Esophagus muscularis mucosa (tissue), 4 donors: ENCODE measurements around the gene B3GNT5.

Experiments used
- CTCF ChIP-seq, 3 experiments: fragments of 200-600 bp in 2 of 3; fragments of 450-650 bp in 1 of 3; sonication (generic) in 2 of 3; IDR thresholded peaks; one replicate each; pipeline ENCODE4 v1.5.1; 2017 to 2019; ENCODE audit warnings: antibody characterized with exemption in 3 of 3, mild to moderate bottlenecking in 2 of 3, moderate library complexity in 1 of 3
- EP300 ChIP-seq: sonication (generic); formaldehyde crosslinking; IDR thresholded peaks from one replicate; pipeline ENCODE4 v1.6.1; 2017; ENCODE audit warnings: antibody characterized with exemption
- POLR2AphosphoS5 ChIP-seq, 2 donors: sonication (generic); formaldehyde crosslinking; IDR thresholded peaks; one replicate each; pipeline ENCODE4 v1.6.1; 2017; ENCODE audit warnings: antibody characterized with exemption in 2 of 2

GRCh38 chr3:183284570-183284969, 31.5 kb downstream of the B3GNT5 start:
- TF ChIP-seq CTCF (IDR thresholded peaks at IDR 0.05) (no peak), POLR2AphosphoS5 (IDR thresholded peaks at IDR 0.05) (no peak), EP300 (no peak)
